Measurements from ENCODE around the gene ZMYM4. TPM values are rescaled to one million over a fixed set of nuclear protein-coding genes. Genes with fewer than 3 reads are reported as not detected.

ZMYM4 gene
- polyA plus RNA-seq, 4 donors: 3.8 to 31.9 (median 8.7) TPM

- DNase-seq (no peak), FAIRE-seq (no peak)
- no peaks in the 10 kb centered on the region for H3K9me3 ChIP-seq (ENCODE audit: control insufficient read depth in 2 of 2, insufficient read depth in 1 of 2, low read depth in 1 of 2, low read length in 1 of 2)
- no peak overlapping the region for H3K4me3 ChIP-seq (ENCODE audit: low read depth in 1 of 3, low read length in 3 of 3)
- WGBS, 3 donors: 79 to 89% (median 89%) methylated on average over 4 of the region's 4 CpGs
- no peak overlapping the region for H3K27ac ChIP-seq (ENCODE audit: low read depth in 1 of 3, low read length in 2 of 3)
- peaks cover 0 to 18% (median 5%) of the 10 kb centered on the region in 3 donors for H3K36me3 ChIP-seq (ENCODE audit: control insufficient read depth in 3 of 3, insufficient read depth in 2 of 3, low read depth in 1 of 3, low read length in 3 of 3)
- no peaks in the 10 kb centered on the region for H3K4me1 ChIP-seq (ENCODE audit: control insufficient read depth in 3 of 3, insufficient read depth in 2 of 3, low read depth in 1 of 3, low read length in 2 of 3)
- no peaks in the 10 kb centered on the region for H3K27me3 ChIP-seq (ENCODE audit: control insufficient read depth in 3 of 3, insufficient read depth in 3 of 3, low read length in 3 of 3)
These were observed 113.6 kb downstream of the ZMYM4 start for GRCh38 chr1:35382107-35382506.

- peaks cover 3 to 26% (median 6%) of the 10 kb centered on the region in 3 donors for H3K36me3 ChIP-seq (ENCODE audit: control insufficient read depth in 3 of 3, insufficient read depth in 2 of 3, low read depth in 1 of 3, low read length in 3 of 3)
- FAIRE-seq: no peak
These were observed 117.8 kb downstream of the ZMYM4 start for GRCh38 chr1:35386290-35386689.

GRCh38 chr1:35386959-35387358 is 118.5 kb downstream of the ZMYM4 start:
- Histone ChIP-seq H3K27me3 (ENCODE audit: control insufficient read depth in 3 of 3, insufficient read depth in 3 of 3, low read length in 3 of 3) (no peaks in the 10 kb centered on the region), H3K4me3 (ENCODE audit: low read depth in 1 of 3, low read length in 3 of 3) (no peak overlapping the region), H3K36me3 (ENCODE audit: control insufficient read depth in 3 of 3, insufficient read depth in 2 of 3, low read depth in 1 of 3, low read length in 3 of 3) (peaks cover 3 to 26% (median 6%) of the 10 kb centered on the region in 3 donors), H3K4me1 (ENCODE audit: control insufficient read depth in 3 of 3, insufficient read depth in 2 of 3, low read depth in 1 of 3, low read length in 2 of 3) (no peaks in the 10 kb centered on the region), H3K27ac (ENCODE audit: low read depth in 1 of 3, low read length in 2 of 3) (no peak overlapping the region), H3K9me3 (ENCODE audit: control insufficient read depth in 2 of 2, insufficient read depth in 1 of 2, low read depth in 1 of 2, low read length in 1 of 2) (no peaks in the 10 kb centered on the region)
- no peak for DNase-seq
- 80 to 93% (median 89%) methylated on average over 6 of the region's 6 CpGs for WGBS, 3 donors
- FAIRE-seq: no peak

More at GRCh38 chr1:35386290-35386689, 117.8 kb downstream of the ZMYM4 start:
- 93 to 98% (median 96%) methylated on average over 7 of the region's 7 CpGs for WGBS, 3 donors
- Histone ChIP-seq H3K27me3 (ENCODE audit: control insufficient read depth in 3 of 3, insufficient read depth in 3 of 3, low read length in 3 of 3) (no peaks in the 10 kb centered on the region), H3K9me3 (ENCODE audit: control insufficient read depth in 2 of 2, insufficient read depth in 1 of 2, low read depth in 1 of 2, low read length in 1 of 2) (no peaks in the 10 kb centered on the region), H3K4me1 (ENCODE audit: control insufficient read depth in 3 of 3, insufficient read depth in 2 of 3, low read depth in 1 of 3, low read length in 2 of 3) (no peaks in the 10 kb centered on the region), H3K4me3 (ENCODE audit: low read depth in 1 of 3, low read length in 3 of 3) (no peak overlapping the region), H3K27ac (ENCODE audit: low read depth in 1 of 3, low read length in 2 of 3) (no peak overlapping the region)
- no peak for DNase-seq

DNA sequence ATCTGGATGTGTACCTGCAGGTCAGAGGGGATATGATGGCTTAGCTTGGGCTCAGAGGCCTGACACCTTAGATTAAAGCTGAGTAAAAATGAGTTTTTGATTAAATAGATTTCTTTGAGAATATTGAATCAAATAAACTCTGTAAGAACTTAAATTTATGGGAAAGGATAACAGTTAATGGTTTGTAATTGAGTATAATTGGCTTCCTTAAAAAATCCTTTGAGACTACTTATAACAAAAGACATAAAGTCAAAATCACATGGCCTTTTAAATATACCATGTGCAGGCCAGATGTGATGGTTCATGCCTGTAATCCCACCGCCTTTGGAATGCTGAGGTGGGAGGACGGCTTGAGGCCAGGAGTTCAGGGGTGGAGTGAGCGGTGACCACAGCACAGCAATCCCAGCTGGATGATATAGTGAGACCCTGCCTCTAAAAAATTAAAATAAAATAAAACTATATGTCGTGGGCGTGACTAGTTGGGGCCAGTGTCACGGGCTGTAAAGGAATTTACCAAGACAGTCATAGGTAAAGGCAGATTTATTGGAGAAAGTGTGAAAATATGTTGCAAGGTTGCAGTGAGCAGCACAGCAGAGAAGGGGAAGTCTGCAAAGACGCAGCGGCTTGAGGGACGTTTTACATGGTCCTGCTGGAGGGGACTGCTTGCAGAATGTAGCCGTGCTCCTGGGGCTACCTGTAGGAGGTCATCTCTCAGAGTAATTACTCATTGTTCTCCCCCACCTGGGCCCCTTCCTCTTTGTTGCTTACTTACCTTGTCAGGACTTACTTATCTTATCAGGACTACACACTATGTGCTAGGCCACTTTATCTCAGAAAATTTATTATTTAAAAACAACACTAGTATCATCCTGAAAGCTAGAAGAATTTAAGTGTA is 122.3 kb downstream of the ZMYM4 start:
- H3K36me3 ChIP-seq (ENCODE audit: control insufficient read depth in 3 of 3, insufficient read depth in 2 of 3, low read depth in 1 of 3, low read length in 3 of 3): peaks cover 6 to 31% (median 8%) of the 10 kb centered on the region in 3 donors

DNA sequence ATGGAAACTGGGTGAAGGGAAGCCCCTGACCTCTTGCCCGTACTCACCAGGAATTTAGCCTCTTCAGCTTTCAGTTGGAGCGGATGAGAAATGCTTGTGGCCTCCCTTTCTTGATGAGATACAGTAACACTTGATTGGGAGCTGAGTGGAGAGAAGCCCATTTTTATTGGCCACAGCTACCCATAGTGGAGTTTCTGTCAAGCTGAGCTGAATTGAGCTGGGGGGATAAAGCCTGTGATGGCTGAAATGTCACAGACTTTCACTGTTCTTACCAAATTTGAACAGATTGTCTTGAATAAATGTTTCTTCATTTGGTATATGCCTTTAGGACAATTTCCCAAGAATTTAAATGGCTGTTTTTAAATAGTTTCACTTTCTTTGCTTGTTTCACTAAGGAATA is 125.9 kb downstream of the ZMYM4 start:
- WGBS, 3 donors: 93 to 100% (median 97%) methylated on average over 2 of the region's 2 CpGs
- FAIRE-seq (no peak), DNase-seq (no peak)
- peaks cover 6 to 23% (median 10%) of the 10 kb centered on the region in 3 donors for H3K36me3 ChIP-seq (ENCODE audit: control insufficient read depth in 3 of 3, insufficient read depth in 2 of 3, low read depth in 1 of 3, low read length in 3 of 3)
- H3K4me3 ChIP-seq (ENCODE audit: low read depth in 1 of 3, low read length in 3 of 3): no peak overlapping the region
- no peaks in the 10 kb centered on the region for H3K4me1 ChIP-seq (ENCODE audit: control insufficient read depth in 3 of 3, insufficient read depth in 2 of 3, low read depth in 1 of 3, low read length in 2 of 3)
- no peaks in the 10 kb centered on the region for H3K9me3 ChIP-seq (ENCODE audit: control insufficient read depth in 2 of 2, insufficient read depth in 1 of 2, low read depth in 1 of 2, low read length in 1 of 2)
- H3K27ac ChIP-seq (ENCODE audit: low read depth in 1 of 3, low read length in 2 of 3): no peak overlapping the region
- no peaks in the 10 kb centered on the region for H3K27me3 ChIP-seq (ENCODE audit: control insufficient read depth in 3 of 3, insufficient read depth in 3 of 3, low read length in 3 of 3)

More for the DNA sequence above, 122.3 kb downstream of the ZMYM4 start:
- Histone ChIP-seq H3K27me3 (ENCODE audit: control insufficient read depth in 3 of 3, insufficient read depth in 3 of 3, low read length in 3 of 3) (no peaks in the 10 kb centered on the region), H3K4me1 (ENCODE audit: control insufficient read depth in 3 of 3, insufficient read depth in 2 of 3, low read depth in 1 of 3, low read length in 2 of 3) (no peaks in the 10 kb centered on the region), H3K27ac (ENCODE audit: low read depth in 1 of 3, low read length in 2 of 3) (no peak overlapping the region), H3K4me3 (ENCODE audit: low read depth in 1 of 3, low read length in 3 of 3) (no peak overlapping the region), H3K9me3 (ENCODE audit: control insufficient read depth in 2 of 2, insufficient read depth in 1 of 2, low read depth in 1 of 2, low read length in 1 of 2) (no peaks in the 10 kb centered on the region)
- DNase-seq (no peak), FAIRE-seq (no peak)
- 92 to 96% (median 95%) methylated on average over 10 of the region's 10 CpGs for WGBS, 3 donors

DNA sequence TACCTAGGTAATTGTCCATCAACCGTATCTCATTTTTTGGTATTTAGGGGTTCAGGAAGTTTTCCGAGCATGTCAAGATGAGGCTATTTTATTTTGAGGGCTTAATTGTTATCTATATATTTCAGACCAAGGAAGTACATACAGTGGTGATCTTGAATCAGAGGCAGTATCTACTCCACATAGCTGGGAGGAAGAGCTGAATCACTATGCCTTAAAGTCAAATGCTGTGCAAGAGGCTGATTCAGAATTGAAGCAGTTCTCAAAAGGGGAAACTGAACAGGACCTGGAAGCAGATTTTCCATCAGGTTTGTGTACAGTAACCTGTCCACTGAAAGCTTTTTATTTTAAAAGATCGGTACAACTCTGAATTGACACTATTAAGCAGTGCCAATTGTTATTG is 130.2 kb downstream of the ZMYM4 start:
- Histone ChIP-seq H3K27me3 (ENCODE audit: control insufficient read depth in 3 of 3, insufficient read depth in 3 of 3, low read length in 3 of 3) (no peaks in the 10 kb centered on the region), H3K4me1 (ENCODE audit: control insufficient read depth in 3 of 3, insufficient read depth in 2 of 3, low read depth in 1 of 3, low read length in 2 of 3) (no peaks in the 10 kb centered on the region), H3K9me3 (ENCODE audit: control insufficient read depth in 2 of 2, insufficient read depth in 1 of 2, low read depth in 1 of 2, low read length in 1 of 2) (peaks cover 0 to 3% of the 10 kb centered on the region in 2 donors), H3K36me3 (ENCODE audit: control insufficient read depth in 3 of 3, insufficient read depth in 2 of 3, low read depth in 1 of 3, low read length in 3 of 3) (peaks cover 7 to 30% (median 13%) of the 10 kb centered on the region in 3 donors), H3K27ac (ENCODE audit: low read depth in 1 of 3, low read length in 2 of 3) (no peak overlapping the region), H3K4me3 (ENCODE audit: low read depth in 1 of 3, low read length in 3 of 3) (no peak overlapping the region)
- no peak for DNase-seq
- 94 to 96% (median 96%) methylated on average over 3 of the region's 3 CpGs for WGBS, 3 donors
- no peak for FAIRE-seq

- Histone ChIP-seq H3K27me3 (ENCODE audit: control insufficient read depth in 3 of 3, insufficient read depth in 3 of 3, low read length in 3 of 3) (no peaks in the 10 kb centered on the region), H3K36me3 (ENCODE audit: control insufficient read depth in 3 of 3, insufficient read depth in 2 of 3, low read depth in 1 of 3, low read length in 3 of 3) (peaks cover 5 to 25% (median 13%) of the 10 kb centered on the region in 3 donors), H3K27ac (ENCODE audit: low read depth in 1 of 3, low read length in 2 of 3) (no peak overlapping the region), H3K9me3 (ENCODE audit: control insufficient read depth in 2 of 2, insufficient read depth in 1 of 2, low read depth in 1 of 2, low read length in 1 of 2) (peaks cover 0 to 3% of the 10 kb centered on the region in 2 donors), H3K4me3 (ENCODE audit: low read depth in 1 of 3, low read length in 3 of 3) (no peak overlapping the region), H3K4me1 (ENCODE audit: control insufficient read depth in 3 of 3, insufficient read depth in 2 of 3, low read depth in 1 of 3, low read length in 2 of 3) (no peaks in the 10 kb centered on the region)
- DNase-seq (no peak), FAIRE-seq (no peak)
These were observed 132.5 kb downstream of the ZMYM4 start for GRCh38 chr1:35401049-35401448.

GRCh38 chr1:35406103-35406502 is 137.6 kb downstream of the ZMYM4 start:
- no peak overlapping the region for H3K27ac ChIP-seq (ENCODE audit: low read depth in 1 of 3, low read length in 2 of 3)
- H3K36me3 ChIP-seq (ENCODE audit: control insufficient read depth in 3 of 3, insufficient read depth in 2 of 3, low read depth in 1 of 3, low read length in 3 of 3): peaks cover 5 to 29% (median 17%) of the 10 kb centered on the region in 3 donors
- H3K27me3 ChIP-seq (ENCODE audit: control insufficient read depth in 3 of 3, insufficient read depth in 3 of 3, low read length in 3 of 3): no peaks in the 10 kb centered on the region
- peaks cover 0 to 3% of the 10 kb centered on the region in 2 donors for H3K9me3 ChIP-seq (ENCODE audit: control insufficient read depth in 2 of 2, insufficient read depth in 1 of 2, low read depth in 1 of 2, low read length in 1 of 2)
- DNase-seq (no peak), FAIRE-seq (no peak)
- no peaks in the 10 kb centered on the region for H3K4me1 ChIP-seq (ENCODE audit: control insufficient read depth in 3 of 3, insufficient read depth in 2 of 3, low read depth in 1 of 3, low read length in 2 of 3)
- H3K4me3 ChIP-seq (ENCODE audit: low read depth in 1 of 3, low read length in 3 of 3): no peak overlapping the region

All from small intestine (tissue), 7 donors.